ENCODE data around the gene STX10. TPM values are rescaled to one million over a fixed set of nuclear protein-coding genes. Genes with fewer than 3 reads are reported as not detected.

The STX10 gene
- total and polyA plus RNA-seq, 9 of the 15 experiments (the other 6 are each of a cell fraction or from before 2014, with no cell fraction given) = 0.51 to 66.3 (median 31.0) TPM

GRCh38 chr19:13130886-13131490 lies 19.2 kb downstream of the STX10 start:
- in situ Hi-C loops (cut with MboI) (no loop called here), intact Hi-C loops (cut with micrococcal nuclease) (no loop called here)
- peaks cover 43% of the 10 kb centered on the region for H4K20me1 ChIP-seq (replicated peaks; ENCODE audit: control insufficient read depth, insufficient read depth, low read length)
- H3K27me3 ChIP-seq (ENCODE audit: control insufficient read depth in 2 of 2, insufficient read depth in 2 of 2, low read length in 2 of 2) = no peaks in the 10 kb centered on the region
- POLR2A ChIA-PET = interaction anchor here (0.7 to 3.2 kb wide), 7 partner anchors 10 to 374 kb away, joined by 3 to 17 read pairs (median 7); partner anchors contain the start of genes IER2, NACC1 and STX10
- WGBS (ENCODE audit: insufficient coverage, low coverage, missing lambda C conversion rate) = 81% methylated on average over 3 of the region's 3 CpGs
- DNase-seq (ENCODE audit: extremely low read depth in 1 of 4, low spot score in 3 of 4) (no peak), FAIRE-seq (no peak), ATAC-seq (no peak)
- 0 out of 4 replicates have a peak overlapping the region, but pooled peaks of 1 of the 2 experiments have one; percentile 16 for H3K9ac ChIP-seq (ENCODE audit: insufficient read depth in 1 of 2, low read depth in 2 of 2, low read length in 2 of 2)
- CTCF ChIA-PET (ENCODE audit: low intra/inter-chr PET ratio) = no interaction called here
- H3K4me3 ChIP-seq = no peak overlapping the region
- H3K79me2 ChIP-seq (ENCODE audit: control insufficient read depth, insufficient read depth, low read length) = peaks cover 86% of the 10 kb centered on the region
- no peak overlapping the region for H2AFZ ChIP-seq (ENCODE audit: low read depth, low read length)
- H3K9me1 ChIP-seq (ENCODE audit: control insufficient read depth, insufficient read depth, low read length) = no peaks in the 10 kb centered on the region
- H3K4me1 ChIP-seq (replicated peaks in 1 of 2; ENCODE audit: control insufficient read depth in 2 of 2, insufficient read depth in 2 of 2, low read length in 2 of 2) = peaks cover 16 to 24% of the 10 kb centered on the region in 2 experiments
- H3K27ac ChIP-seq (ENCODE audit: extremely low read depth, low read depth, low read length) = no peak overlapping the region
- no peak overlapping the region for H3K4me2 ChIP-seq (ENCODE audit: insufficient read depth, low read length)
- no peaks in the 10 kb centered on the region for H3K9me3 ChIP-seq (replicated peaks; ENCODE audit: control insufficient read depth, insufficient read depth, low read depth, low read length)
- H3K36me3 ChIP-seq (ENCODE audit: control insufficient read depth, insufficient read depth, low read length) = peaks cover 87% of the 10 kb centered on the region
- BruUV-seq (replicated peaks) = no TSS peak
- TF ChIP-seq ZEB2 (IDR thresholded peaks at IDR 0.05) = no peak
- no peak for TF ChIP-seq SNIP1 (IDR thresholded peaks at IDR 0.05; ENCODE audit: low read depth)
- TF ChIP-seq HDAC2 (IDR thresholded peaks at IDR 0.05) = peak; percentile 55; the same call in 1 of the 2 replicates
- TF ChIP-seq ZNF121 (CRISPR knock-in tag; conservative IDR thresholded peaks at IDR 0.05) = 0 out of 2 replicates have a peak, but pooled peaks have one; percentile 18
- no peak for TF ChIP-seq GATA2 (CRISPR knock-in tag; IDR thresholded peaks at IDR 0.05)
- TF ChIP-seq POLR2B (IDR thresholded peaks at IDR 0.05; ENCODE audit: low read depth, partially characterized antibody) = no peak
- TF ChIP-seq TFAP4 (CRISPR knock-in tag; IDR thresholded peaks at IDR 0.05; ENCODE audit: borderline replicate concordance) = peak; percentile 16; the same call in 1 of the 2 replicates
- TF ChIP-seq KDM1A (IDR thresholded peaks at IDR 0.05) = peak; percentile 58 to 79; a peak in 3 of 4 replicates
- no peak for TF ChIP-seq GTF2B (IDR thresholded peaks at IDR 0.05; ENCODE audit: extremely low read depth, insufficient read length)
- no peak for TF ChIP-seq TEAD4 (IDR thresholded peaks at IDR 0.05; ENCODE audit: low read length)
- no peak for TF ChIP-seq TEAD4 (CRISPR knock-in tag; IDR thresholded peaks at IDR 0.05; ENCODE audit: borderline replicate concordance)
- peak; percentile 92 for TF ChIP-seq ADNP (tag; IDR thresholded peaks at IDR 0.05)
- TF ChIP-seq RCOR1 (IDR thresholded peaks at IDR 0.05; ENCODE audit: borderline replicate concordance in 1 of 2, low read depth in 2 of 2, low read length in 2 of 2) = peak in 1 of 2 experiments; percentile 61; a peak in 1 of 4 replicates
- no peak for TF ChIP-seq FOXA1 (IDR thresholded peaks at IDR 0.05; ENCODE audit: borderline replicate concordance)
- TF ChIP-seq SETDB1 (IDR thresholded peaks at IDR 0.05; ENCODE audit: low read length) = no peak
- TF ChIP-seq CBX1 (IDR thresholded peaks at IDR 0.05; ENCODE audit: low read depth) = 0 out of 2 replicates have a peak, but pooled peaks have one; percentile 55
- no peak for TF ChIP-seq ZNF277 (CRISPR knock-in tag; IDR thresholded peaks at IDR 0.05; ENCODE audit: borderline replicate concordance)
- TF ChIP-seq ZNF589 (CRISPR knock-in tag; IDR thresholded peaks at IDR 0.05; ENCODE audit: low read depth) = no peak
- TF ChIP-seq RFX1 (IDR thresholded peaks at IDR 0.05) = no peak
- peak; percentile 71 for TF ChIP-seq CHD4 (IDR thresholded peaks at IDR 0.05; ENCODE audit: insufficient read depth, insufficient replicate concordance, low read depth, low read length, poor library complexity, severe bottlenecking)
- no peak for TF ChIP-seq MCM3 (IDR thresholded peaks at IDR 0.05)

All from K562 (cell line).